ENCODE measurements around the gene IQGAP3.

Gene IQGAP3

DNA sequence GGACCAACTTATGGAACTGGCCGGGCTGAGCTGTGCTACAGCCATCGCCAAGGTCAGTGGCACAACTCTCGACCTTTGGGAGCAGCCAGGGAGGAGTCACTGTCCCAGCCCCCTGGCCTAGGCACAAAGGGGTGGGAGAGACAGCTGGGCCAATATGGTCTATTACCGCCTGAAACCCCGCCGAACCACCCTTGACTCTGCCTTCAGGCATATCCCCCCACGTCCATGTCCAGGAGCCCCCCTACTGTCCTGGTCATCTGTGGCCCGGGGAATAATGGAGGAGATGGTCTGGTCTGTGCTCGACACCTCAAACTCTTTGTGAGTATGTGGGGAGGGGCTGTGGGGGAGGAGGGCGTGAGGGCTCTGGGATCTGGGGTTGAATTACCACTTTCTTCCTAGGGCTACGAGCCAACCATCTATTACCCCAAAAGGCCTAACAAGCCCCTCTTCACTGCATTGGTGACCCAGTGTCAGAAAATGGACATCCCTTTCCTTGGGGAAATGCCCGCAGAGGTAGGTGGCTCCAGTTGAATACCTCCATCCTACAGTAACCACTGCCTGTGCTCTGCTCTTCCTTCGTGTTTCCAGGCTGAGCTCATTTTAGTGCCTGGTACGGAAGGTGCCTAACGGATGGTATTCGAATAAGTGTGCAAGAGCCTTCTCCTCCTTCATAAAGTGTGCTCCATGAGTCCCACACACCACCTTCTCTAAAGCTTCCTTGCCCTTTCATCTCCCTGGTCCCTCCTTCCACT lies 20.0 kb upstream of the IQGAP3 start:
- TF ChIP-seq, protein P1, sequence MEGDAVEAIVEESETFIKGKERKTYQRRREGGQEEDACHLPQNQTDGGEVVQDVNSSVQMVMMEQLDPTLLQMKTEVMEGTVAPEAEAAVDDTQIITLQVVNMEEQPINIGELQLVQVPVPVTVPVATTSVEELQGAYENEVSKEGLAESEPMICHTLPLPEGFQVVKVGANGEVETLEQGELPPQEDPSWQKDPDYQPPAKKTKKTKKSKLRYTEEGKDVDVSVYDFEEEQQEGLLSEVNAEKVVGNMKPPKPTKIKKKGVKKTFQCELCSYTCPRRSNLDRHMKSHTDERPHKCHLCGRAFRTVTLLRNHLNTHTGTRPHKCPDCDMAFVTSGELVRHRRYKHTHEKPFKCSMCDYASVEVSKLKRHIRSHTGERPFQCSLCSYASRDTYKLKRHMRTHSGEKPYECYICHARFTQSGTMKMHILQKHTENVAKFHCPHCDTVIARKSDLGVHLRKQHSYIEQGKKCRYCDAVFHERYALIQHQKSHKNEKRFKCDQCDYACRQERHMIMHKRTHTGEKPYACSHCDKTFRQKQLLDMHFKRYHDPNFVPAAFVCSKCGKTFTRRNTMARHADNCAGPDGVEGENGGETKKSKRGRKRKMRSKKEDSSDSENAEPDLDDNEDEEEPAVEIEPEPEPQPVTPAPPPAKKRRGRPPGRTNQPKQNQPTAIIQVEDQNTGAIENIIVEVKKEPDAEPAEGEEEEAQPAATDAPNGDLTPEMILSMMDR (IDR thresholded peaks at IDR 0.05): no peak

GRCh38 chr1:156591432-156592157 lies 19.2 kb upstream of the IQGAP3 start, which contains the start of gene NAXE:
Gene NAXE, plus strand, starts transcription at chr1:156591776. Its CDS starts 29 bp downstream, at chr1:156591805.
- TF ChIP-seq, protein P1 (IDR thresholded peaks at IDR 0.05): no peak

- TF ChIP-seq, protein P1 (IDR thresholded peaks at IDR 0.05): no peak
Measured at GRCh38 chr1:156591181-156591431, 18.7 kb upstream of the IQGAP3 start.

DNA sequence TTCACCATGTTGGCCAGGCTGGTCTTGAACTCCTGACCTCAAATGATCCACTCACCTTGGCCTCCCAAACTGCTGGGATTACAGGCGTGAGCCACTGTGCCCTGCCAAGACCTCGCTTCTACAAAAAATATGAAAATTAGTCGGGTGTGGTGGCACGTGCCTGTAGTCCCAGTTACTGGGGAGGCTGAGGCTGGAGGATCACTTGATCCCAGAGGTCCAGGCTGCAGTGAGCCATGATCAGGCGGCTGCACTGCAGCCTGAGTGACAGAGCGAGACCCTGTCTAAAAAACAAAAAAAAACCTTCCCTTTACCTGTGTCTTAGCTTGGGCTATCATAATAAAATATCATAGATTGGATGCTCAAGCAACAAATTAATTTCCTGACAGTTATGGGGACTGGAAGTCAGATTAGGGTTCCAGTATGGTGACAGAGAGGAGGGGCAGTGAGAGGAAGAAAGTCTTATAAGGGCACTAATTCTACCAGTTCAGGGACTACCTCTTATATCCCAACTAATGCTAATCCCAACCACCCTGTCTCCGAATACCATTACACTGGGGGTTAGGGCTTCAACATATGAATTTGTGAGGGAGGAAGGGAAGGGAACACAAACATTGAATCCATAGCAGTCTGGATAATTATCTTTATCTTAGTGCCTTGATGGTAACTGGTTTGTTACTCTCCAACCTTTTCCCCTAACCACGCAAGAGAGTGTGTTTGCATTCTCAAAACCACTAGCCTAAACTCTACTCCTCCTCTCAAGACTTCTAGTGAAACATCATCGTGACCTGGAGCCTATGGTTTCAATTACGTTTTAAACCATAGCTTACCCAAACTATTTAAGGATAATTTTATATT lies 18.2 kb upstream of the IQGAP3 start:
- TF ChIP-seq, protein P1 (IDR thresholded peaks at IDR 0.05): no peak

DNA sequence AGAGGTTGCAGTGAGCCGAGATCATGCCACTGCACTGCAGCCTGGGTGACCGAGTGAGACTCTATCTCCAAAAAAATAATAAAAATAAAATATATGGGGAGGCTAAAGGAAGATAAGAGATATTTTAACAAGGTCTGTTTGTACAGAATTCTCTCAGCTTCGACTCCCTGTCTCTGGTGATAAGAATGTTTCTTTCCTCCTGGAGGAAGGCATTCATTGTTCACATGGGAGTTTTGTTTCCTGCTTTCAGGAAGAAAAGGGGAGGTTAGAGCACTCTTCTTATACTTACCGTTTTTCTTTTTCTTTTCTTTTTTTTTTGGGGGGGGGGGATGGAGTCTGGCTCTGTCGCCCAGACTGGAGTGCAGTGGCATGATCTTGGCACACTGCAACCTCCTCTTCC lies 17.2 kb upstream of the IQGAP3 start:
- TF ChIP-seq, protein P1 (IDR thresholded peaks at IDR 0.05): no peak

DNA sequence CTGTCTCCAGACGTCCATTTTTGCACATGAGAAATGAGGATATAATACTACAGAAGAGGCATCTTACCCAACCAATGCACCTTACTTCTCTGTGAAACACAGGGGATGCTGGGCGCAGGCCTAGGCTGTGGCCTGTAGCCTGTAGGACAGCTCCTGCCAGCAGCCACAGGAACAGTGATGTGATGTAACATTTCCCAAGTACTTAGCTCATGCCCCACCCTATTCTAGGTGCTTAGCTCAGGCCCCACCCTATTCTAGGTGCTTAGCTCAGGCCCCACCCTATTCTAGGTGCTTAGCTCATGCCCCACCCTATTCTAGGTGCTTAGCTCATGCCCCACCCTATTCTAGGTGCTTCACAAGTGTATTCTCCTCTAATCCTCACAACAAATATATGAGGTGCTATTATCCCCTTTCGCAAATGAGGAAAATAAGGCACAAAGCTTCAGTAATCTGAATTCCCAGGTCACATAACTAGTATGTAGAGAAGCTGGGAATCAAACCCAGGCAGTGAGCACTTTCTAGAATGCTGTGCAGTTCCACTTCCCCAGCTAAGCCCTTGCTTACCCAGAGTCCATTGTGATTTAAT lies 14.6 kb upstream of the IQGAP3 start:
- TF ChIP-seq, protein P1 (IDR thresholded peaks at IDR 0.05): no peak

DNA sequence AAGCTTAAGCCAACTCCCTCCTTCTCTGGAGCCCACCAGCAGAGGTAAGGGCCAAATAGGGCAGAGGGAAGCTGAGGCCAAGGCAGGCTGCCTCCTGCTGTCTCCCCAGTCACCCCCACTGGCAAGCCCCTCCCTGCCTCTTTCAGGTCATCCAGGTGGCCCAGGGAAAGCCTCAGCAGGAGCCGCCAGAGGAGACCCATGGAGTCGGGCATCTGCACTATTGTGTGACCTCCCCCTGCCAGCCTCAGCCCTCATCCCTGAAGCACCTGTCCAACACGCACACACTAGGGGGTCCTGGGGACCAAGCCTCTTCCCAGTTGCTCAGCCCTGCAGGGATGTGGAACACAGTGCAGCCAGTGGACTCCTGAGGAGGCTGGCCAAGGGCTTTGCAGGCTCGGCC lies 14.0 kb upstream of the IQGAP3 start:
- TF ChIP-seq, protein P1 (IDR thresholded peaks at IDR 0.05): no peak
